HG03439 (cell line): ENCODE measurements around the gene RPIA.
"Not testable (repeated sequence)": the region's sequence is repeated elsewhere in the genome, so short reads cannot be mapped to it uniquely, and the experiment has no call there.

Experiments used
- ATAC-seq: cut with Tn5 transposase; IDR thresholded peaks from one replicate; pipeline ENCODE4 v1.9.1; 2021; ENCODE audit warnings: mild to moderate bottlenecking, moderate library complexity; ENCODE audit not compliant: unreplicated experiment

The RPIA gene

DNA sequence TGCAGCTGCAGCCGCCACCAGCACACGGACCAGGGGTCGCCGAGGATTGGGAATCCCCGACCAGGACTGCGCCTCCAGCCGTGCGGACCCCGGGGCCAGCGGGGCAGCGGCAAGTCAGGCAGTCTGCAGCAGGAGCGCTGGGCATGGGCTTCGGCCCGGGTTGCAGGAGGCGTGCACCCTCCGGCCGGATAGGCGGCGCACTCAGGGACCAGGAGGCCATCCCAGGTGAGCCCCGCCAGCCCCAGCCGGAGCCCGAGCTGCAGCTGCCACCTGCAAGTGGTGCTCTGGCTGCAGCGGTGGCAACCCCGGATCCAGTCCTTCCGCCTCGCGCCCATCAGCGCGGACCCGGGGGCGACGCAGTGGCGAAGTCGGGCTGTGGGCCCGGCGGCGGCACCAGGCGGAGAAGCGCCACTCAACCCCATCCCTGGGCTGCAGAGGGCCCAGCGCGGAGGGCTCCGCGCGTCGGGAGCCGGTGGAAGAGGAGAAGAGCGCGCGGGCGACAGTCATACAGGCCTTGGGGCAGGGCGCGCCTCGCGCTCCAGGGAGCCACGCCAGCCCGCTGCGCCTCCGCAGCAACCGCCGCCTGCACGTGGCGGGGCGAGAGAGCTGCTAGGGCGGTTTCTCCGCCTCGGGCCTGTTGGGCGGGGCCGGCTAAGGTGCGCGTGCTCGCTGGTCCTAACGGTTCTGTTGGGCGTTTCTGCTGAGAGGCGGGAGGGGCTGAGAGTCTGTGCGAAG lies 73.8 kb downstream of the RPIA start:
- no peak for ATAC-seq

DNA sequence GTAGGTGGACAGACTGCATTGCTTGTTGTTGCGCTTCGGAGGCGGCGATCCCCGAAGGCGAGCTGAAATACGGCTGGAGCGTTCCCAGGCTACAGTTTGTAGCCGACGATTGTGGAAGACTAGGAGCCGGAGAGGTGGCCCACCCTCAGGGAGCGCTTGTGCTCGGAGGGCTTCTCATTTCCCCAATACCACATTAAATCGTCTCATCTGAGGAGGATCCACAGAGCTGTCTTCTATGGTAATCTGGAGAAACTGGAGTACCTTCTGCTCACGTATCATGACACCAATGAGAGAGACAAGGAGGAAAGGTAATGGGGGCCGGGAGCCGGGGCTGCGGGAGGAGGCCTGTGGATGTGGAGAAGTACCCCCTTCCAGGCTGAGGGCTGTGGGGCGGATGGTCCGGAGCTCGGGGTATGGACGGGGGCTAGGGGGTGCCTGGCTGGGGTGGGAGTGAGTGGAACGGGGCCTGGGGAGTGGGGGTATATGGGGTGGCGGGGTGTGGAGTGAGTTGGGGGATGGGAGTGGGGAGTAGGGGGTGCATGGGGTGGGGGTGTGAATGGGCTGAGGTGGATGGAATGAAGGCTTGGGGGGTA lies 74.5 kb downstream of the RPIA start:
- ATAC-seq: not testable (repeated sequence)

DNA sequence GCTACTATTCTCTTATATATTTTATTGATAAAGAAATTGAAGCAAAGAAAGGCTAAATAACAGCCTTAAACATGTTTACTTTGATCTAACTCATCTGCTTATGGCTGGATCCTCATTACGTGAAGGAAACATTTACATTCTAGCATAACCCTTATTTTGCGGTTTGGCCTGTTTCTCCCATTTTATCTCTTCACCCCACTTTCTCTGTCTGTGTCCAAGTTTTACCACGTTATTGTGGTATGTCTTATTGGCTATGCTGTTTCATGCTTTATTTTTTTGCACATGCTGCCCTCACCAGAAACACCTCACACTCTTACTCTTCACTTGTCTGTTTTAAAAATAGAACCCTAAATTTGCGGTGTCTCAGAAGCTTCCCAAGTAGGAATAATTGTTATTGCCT lies 78.5 kb downstream of the RPIA start:
- ATAC-seq: no peak

DNA sequence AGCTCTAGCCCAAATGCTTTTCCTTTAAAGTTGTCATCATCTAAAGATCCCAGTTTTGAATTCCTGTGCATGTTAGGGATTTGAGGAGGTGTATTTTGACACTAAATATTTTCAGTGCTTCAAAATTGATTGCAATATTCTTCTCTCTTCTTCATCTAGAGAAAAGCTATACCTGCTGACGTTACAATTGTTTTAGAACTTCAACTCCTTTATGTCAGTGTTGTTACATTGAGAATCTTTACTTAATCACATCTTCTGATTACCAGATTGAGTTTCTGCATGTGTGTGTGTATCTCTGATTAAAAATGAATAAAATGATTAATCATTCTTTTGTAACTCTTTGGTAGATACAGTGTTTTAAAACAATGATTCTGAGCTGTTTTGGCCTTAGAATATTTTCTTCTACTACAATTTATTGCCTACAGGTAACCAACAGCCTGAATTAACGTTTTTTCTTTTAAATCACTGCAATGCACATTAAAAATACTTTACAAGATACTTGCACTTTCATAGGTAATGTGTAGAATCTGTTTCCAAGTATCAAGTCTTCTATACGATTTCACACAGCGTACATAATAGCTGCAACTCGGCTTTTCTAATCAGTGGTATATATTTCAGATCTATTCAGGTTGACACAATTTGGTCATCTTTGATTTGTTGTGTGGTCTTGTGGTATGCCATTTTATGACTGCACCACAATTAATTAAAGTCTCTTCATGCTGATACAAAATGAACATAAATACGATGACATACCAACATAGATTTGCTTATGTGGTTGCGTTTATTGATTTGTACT lies 82.0 kb downstream of the RPIA start:
- not testable (repeated sequence) for ATAC-seq

DNA sequence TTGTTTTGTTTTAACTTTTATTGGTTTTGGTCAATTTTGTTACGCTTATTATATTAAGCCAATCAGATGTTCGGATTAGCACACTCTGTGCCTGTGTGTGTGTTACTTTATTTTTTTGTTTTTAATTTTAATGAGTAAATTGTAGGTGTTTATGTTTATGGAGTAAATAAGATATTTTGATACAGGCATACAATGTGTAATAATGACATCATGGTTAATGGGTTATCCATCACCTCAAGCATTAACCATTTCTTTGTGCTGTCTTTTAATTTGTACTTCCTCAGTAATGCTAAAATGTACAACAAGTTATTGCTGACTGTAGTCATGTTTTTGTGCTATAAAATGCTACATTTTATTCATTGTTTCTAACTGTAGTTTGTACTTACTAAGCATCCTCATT lies 97.7 kb downstream of the RPIA start:
- not testable (repeated sequence) for ATAC-seq

DNA sequence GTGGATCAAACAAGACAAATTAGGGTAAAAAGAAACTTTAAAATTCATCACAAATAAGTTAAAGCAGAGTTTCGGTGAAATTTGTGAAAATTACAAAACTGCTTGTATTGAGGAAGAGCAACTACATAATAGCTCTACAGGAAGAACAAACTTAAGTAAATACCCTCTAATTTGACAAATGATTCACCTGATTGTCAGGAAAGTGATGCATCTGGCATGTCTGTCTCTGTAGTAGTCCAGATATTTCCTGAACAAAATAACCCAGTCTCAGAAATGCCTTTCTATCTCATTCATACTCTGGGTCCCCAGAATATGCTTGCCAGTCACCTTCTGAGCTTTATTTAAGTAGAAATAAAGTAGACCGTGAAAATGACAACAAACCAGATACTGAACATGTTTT lies 104.5 kb downstream of the RPIA start:
- ATAC-seq: not testable (repeated sequence)

DNA sequence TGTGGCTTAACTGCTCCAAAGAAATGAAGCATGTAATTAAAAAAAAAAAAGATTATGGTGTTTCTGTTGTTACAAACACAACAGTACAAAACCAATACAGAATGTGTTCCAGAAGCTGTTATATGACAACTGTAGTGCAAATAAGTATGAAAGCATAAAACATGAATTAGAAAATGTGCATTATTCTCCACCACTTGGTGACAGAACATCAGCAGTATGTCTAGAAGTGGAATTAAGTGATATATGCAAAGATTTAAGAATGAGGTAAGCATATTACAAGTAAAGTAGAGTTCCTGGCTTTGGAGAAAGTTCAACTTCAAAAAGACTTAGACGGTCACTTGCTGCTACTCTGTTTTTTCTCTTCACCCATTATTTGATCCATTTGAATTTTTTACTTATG lies 105.0 kb downstream of the RPIA start:
- ATAC-seq: not testable (repeated sequence)

DNA sequence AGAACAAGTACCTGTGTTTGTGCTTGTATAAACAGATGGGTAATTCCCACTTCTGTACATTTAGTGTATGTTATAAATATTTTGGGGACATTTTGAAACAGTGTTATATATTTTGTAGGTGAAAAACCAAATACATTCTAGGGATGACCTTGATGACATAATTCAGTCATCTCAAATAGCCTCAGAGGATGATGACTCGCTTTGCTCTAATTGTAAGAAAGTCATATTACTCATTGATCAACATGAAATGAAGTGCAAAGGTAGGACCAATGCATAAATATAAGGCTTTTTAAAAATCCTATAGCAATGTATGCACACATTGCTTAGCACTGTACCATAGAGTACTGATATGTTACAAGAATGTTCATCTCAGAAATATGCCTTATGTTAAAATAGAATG lies 105.7 kb downstream of the RPIA start:
- ATAC-seq: not testable (repeated sequence)
